Lower leg skin (tissue), 3 donors: ENCODE results near the gene KCNK7.

Experiments
- CTCF ChIP-seq, 3 donors: fragments of 450-650 bp; IDR thresholded peaks; one replicate each; pipeline ENCODE4 v1.5.1; 2016; ENCODE audit warnings: antibody characterized with exemption in 3 of 3, mild to moderate bottlenecking in 3 of 3, moderate library complexity in 2 of 3
- POLR2A ChIP-seq, 2 donors: fragments of 450-650 bp; IDR thresholded peaks; one replicate each; pipeline ENCODE4 v1.6.1; 2016 to 2017; ENCODE audit warnings: antibody characterized with exemption in 2 of 2, mild to moderate bottlenecking in 1 of 2, moderate library complexity in 1 of 2

GRCh38 chr11:65609229-65609628, 13.6 kb upstream of the KCNK7 start:
- no peak for TF ChIP-seq CTCF (IDR thresholded peaks at IDR 0.05)
- no peak for TF ChIP-seq POLR2A (IDR thresholded peaks at IDR 0.05)
